ENCODE measurements around the gene MAGEA2.
"Not testable (repeated sequence)": the region's sequence is repeated elsewhere in the genome, so short reads cannot be mapped to it uniquely, and the experiment has no call there.

GRCh38 chrX:152713815-152714787, 39.5 kb downstream of the MAGEA2 start, which contains the start of gene MAGEA2B:
- TF ChIP-seq EZH2 (IDR thresholded peaks at IDR 0.05; ENCODE audit: insufficient read depth, poor library complexity, severe bottlenecking); EZH2phosphoT487 (IDR thresholded peaks at IDR 0.05; ENCODE audit: insufficient read depth, low read depth): not testable (repeated sequence)

Measured in GM23248 (cell line).